GM12874 (cell line): ENCODE results near the gene ITGAX.

ENCODE experiments used
- TF ChIP-seq, protein P1 (sequence below): IDR thresholded peaks from 2 replicates; pipeline ENCODE4 v1.5.1; 2011; ENCODE audit warnings: low read depth, mild to moderate bottlenecking, control low read depth, low read length, moderate library complexity; ENCODE audit not compliant: insufficient read depth

ITGAX gene

DNA sequence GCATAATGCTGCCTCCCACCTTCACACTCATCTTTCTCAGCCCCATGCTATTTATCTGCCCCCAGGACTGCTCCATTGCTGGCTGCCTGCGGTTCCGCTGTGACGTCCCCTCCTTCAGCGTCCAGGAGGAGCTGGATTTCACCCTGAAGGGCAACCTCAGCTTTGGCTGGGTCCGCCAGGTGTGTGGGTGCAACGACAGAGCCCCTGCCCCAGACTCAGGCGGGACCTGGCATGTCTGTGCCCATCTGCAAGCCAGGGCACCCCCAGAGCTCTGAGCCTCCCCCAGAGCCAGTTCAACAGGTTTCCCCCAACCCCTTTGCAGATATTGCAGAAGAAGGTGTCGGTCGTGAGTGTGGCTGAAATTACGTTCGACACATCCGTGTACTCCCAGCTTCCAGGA is 25.2 kb downstream of the ITGAX start:
- TF ChIP-seq, protein P1, sequence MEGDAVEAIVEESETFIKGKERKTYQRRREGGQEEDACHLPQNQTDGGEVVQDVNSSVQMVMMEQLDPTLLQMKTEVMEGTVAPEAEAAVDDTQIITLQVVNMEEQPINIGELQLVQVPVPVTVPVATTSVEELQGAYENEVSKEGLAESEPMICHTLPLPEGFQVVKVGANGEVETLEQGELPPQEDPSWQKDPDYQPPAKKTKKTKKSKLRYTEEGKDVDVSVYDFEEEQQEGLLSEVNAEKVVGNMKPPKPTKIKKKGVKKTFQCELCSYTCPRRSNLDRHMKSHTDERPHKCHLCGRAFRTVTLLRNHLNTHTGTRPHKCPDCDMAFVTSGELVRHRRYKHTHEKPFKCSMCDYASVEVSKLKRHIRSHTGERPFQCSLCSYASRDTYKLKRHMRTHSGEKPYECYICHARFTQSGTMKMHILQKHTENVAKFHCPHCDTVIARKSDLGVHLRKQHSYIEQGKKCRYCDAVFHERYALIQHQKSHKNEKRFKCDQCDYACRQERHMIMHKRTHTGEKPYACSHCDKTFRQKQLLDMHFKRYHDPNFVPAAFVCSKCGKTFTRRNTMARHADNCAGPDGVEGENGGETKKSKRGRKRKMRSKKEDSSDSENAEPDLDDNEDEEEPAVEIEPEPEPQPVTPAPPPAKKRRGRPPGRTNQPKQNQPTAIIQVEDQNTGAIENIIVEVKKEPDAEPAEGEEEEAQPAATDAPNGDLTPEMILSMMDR, result no peak

GRCh38 chr16:31382485-31383161 is 27.6 kb downstream of the ITGAX start:
- TF ChIP-seq, protein P1, result peak; percentile 93

- TF ChIP-seq, protein P1, result no peak
Measured at GRCh38 chr16:31385680-31386079, 30.7 kb downstream of the ITGAX start.

DNA sequence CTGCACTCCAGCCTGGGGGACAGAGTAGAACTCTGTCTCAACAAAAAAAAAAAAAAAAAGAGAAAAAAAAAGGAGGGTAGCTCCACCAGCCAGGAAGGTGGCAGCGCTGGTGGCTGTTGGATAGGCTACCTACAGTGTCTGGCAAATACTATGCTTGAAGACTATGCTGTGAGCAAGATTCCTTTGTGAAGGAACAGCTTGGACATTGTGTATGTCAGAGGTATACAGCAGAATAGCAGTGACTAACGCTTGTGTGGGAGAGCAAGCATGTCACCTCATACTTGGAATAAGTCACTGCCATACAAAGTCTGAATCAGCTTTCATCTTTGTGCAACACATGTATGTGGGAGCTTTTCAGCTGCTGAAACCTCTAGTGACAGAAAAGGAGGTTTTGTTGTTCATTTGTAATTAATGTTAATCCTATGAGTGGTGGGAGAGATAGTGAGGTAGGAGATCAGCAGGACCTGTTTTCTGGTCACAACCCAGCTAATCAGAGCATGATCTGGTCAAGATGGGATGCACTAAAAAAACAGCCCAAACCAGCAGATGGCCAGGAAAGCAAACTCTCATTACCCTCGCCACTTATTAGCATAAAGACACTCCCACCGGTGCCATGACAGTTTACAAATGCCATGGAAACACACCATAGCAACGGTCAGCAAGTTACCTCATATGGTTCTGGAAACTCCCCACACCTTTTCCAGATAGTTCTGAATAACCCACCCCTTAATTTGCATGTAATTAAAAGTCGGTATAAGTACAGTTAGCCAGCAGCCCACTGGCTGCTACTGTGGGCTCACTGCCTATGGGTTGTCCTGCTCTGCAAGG is 31.4 kb downstream of the ITGAX start:
- TF ChIP-seq, protein P1, result no peak

DNA sequence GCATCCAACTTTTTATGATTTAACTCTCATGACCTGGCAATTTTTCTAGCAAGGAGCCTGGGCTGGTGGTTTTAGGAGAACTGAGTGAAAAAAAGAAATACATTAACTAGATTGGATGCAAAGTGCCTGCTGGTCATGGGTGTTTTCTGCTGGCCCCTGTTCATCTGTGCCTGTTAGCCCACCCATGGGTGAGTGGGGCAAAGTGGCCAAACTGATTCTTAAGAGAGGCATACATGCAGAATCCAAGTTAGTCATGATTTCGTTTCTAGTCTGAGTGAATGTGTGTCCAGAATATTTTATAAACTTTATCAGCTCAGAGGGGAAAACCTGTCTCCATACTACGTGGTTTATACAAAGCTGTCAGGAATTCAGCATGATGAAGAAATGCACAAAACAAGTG is 33.6 kb downstream of the ITGAX start:
- TF ChIP-seq, protein P1, result no peak

GRCh38 chr16:31390504-31391041 is 35.6 kb downstream of the ITGAX start:
- TF ChIP-seq, protein P1, result no peak

DNA sequence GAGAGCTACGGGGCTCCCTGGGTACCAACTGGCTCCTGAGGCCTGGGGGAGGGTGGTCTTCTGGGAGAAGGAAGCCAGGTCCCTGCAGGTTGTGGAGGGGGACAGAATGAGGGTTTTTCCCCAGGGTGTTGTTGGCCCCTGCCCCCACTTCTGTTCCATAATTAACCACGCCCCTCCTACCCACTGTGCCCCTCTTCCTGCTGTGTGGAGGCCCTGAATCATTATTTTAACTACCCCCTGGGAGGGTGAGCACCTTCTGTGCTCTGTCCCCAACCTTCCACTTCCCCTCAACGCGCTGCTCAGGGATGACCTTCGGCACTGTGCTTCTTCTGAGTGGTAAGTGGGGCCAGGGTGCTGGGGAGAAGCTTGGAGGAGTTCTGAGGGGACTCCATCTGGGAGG is 38.1 kb downstream of the ITGAX start, which contains the start of gene ITGAD:
Gene ITGAD (plus strand): TSS at position 280 of the 400 bp plus-strand sequence. CDS start 26 bp downstream, at position 306.
- TF ChIP-seq, protein P1, result no peak
